ENCODE data around the gene PPM1L. TPM values are rescaled to one million over a fixed set of nuclear protein-coding genes. Genes with fewer than 3 reads are reported as not detected.

Gene PPM1L
- total RNA-seq, 1 experiment from 2014 or later = 13.2 TPM

DNA sequence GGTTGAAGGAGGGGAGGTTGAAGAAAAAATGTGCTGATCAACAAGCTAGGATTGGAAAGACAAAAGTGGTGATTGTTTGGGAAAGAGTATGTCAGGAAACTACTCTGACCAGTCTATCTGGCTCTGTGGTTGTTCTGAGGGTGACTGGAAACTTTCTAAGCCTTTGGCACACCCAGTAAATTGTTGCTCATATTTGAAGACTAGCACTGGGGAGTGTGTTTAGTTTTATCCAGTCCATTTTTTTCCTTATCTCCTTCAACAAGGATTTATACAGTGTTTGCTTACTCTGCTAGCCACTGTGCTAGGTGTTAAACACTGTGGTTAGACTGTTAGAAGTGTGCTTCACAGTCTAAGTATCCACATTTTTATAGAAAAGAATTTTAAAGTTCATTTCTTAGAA, 28.8 kb downstream of the PPM1L start (continued):
- TF ChIP-seq EZH2phosphoT487 (IDR thresholded peaks at IDR 0.05; ENCODE audit: borderline replicate concordance) (no peak), SP1 (IDR thresholded peaks at IDR 0.05; ENCODE audit: low read depth) (peak; percentile 81)

DNA sequence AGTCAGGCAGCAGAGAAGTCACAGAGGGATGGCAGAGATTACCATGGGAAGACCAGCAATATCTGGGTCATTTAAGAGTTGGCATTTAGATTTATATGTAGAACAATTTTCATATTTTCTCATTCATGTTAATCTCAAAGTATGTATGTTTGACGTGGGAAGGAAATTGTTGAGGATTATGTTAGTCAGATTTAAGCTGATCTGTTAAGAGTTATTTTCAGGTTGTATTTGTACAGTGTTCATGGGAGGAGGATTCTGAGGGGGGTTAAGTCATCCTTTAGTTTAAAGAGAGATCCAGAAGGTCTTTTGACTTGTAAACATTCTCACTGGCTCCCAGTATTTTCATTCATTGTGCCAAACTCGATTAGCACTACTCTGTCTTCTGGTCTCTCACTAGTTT, 34.7 kb downstream of the PPM1L start:
- ChIA-PET RAD21 (ENCODE audit: low non-redundant PET in 1 of 2, low total read pairs in 2 of 2, uncharacterized antibody in 2 of 2, unreplicated experiment in 2 of 2) (no interaction called here), POLR2A (no interaction called here), CTCF (no interaction called here)
- intact Hi-C loops (cut with micrococcal nuclease) = no loop called here
- Histone ChIP-seq H3K27me3 (ENCODE audit: insufficient read depth, low read length) (no peaks in the 10 kb centered on the region), H3K9me2 (ENCODE audit: insufficient read depth) (no peaks in the 10 kb centered on the region), H3K27ac (ENCODE audit: low read depth, low read length) (no peak overlapping the region), H4K20me1 (ENCODE audit: insufficient read depth) (no peaks in the 10 kb centered on the region), H3K4me3 (replicated peaks in 1 of 2; ENCODE audit: low read depth in 1 of 2, low read length in 2 of 2) (no peak overlapping the region), H3K9ac (ENCODE audit: low read length) (no peak overlapping the region), H3K79me2 (ENCODE audit: insufficient read depth, low read length) (no peaks in the 10 kb centered on the region), H2AFZ (ENCODE audit: low read depth, low read length, poor library complexity, severe bottlenecking) (no peak overlapping the region), H3K4me1 (ENCODE audit: control insufficient read depth in 1 of 2, insufficient read depth in 2 of 2, low read length in 2 of 2) (no peaks in the 10 kb centered on the region), H3K9me3 (ENCODE audit: control insufficient read depth in 1 of 2, insufficient read depth in 1 of 2, low read depth in 1 of 2, low read length in 2 of 2) (peaks cover 0 to 5% of the 10 kb centered on the region in 2 experiments; a peak in 1 of 4 replicates), H3K4me2 (ENCODE audit: low read length) (no peak overlapping the region), H3K36me3 (ENCODE audit: control insufficient read depth in 1 of 2, insufficient read depth in 2 of 2, low read length in 2 of 2) (no peaks in the 10 kb centered on the region)
- DNase-seq (ENCODE audit: low read depth, low spot score) (no peak), ATAC-seq (no peak)
- TF ChIP-seq TCF7L2 (IDR thresholded peaks at IDR 0.05; ENCODE audit: borderline replicate concordance, extremely low read depth, insufficient read depth, insufficient read length) (no peak), ZNF274 (IDR thresholded peaks at IDR 0.05; ENCODE audit: low read depth, low read length) (no peak), POLR2AphosphoS5 (IDR thresholded peaks at IDR 0.05; ENCODE audit: low read depth, low read length) (no peak), YY1 (IDR thresholded peaks at IDR 0.05; ENCODE audit: extremely low read depth, insufficient replicate concordance, low read depth, low read length) (no peak), CEBPB (IDR thresholded peaks at IDR 0.05; ENCODE audit: low read depth) (no peak), EZH2 (IDR thresholded peaks at IDR 0.05) (no peak), ZFX (IDR thresholded peaks at IDR 0.05) (no peak), ELF1 (IDR thresholded peaks at IDR 0.05; ENCODE audit: borderline replicate concordance, low read depth) (no peak), RAD21 (IDR thresholded peaks at IDR 0.05; ENCODE audit: low read depth) (no peak), FOSL1 (IDR thresholded peaks at IDR 0.05; ENCODE audit: low read depth) (no peak), JUND (IDR thresholded peaks at IDR 0.05) (no peak), SRF (IDR thresholded peaks at IDR 0.05; ENCODE audit: low read depth) (no peak), SIN3A (IDR thresholded peaks at IDR 0.05; ENCODE audit: low read depth) (no peak)
- TF ChIP-seq, protein P1, sequence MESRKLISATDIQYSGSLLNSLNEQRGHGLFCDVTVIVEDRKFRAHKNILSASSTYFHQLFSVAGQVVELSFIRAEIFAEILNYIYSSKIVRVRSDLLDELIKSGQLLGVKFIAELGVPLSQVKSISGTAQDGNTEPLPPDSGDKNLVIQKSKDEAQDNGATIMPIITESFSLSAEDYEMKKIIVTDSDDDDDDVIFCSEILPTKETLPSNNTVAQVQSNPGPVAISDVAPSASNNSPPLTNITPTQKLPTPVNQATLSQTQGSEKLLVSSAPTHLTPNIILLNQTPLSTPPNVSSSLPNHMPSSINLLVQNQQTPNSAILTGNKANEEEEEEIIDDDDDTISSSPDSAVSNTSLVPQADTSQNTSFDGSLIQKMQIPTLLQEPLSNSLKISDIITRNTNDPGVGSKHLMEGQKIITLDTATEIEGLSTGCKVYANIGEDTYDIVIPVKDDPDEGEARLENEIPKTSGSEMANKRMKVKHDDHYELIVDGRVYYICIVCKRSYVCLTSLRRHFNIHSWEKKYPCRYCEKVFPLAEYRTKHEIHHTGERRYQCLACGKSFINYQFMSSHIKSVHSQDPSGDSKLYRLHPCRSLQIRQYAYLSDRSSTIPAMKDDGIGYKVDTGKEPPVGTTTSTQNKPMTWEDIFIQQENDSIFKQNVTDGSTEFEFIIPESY (IDR thresholded peaks at IDR 0.05; ENCODE audit: extremely low read depth, insufficient replicate concordance, low read length) = no peak
- TF ChIP-seq, protein P2, sequence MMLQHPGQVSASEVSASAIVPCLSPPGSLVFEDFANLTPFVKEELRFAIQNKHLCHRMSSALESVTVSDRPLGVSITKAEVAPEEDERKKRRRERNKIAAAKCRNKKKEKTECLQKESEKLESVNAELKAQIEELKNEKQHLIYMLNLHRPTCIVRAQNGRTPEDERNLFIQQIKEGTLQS (IDR thresholded peaks at IDR 0.05) = no peak
- TF ChIP-seq, protein P3, sequence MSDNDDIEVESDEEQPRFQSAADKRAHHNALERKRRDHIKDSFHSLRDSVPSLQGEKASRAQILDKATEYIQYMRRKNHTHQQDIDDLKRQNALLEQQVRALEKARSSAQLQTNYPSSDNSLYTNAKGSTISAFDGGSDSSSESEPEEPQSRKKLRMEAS (IDR thresholded peaks at IDR 0.05) = no peak
- TF ChIP-seq, protein P4, sequence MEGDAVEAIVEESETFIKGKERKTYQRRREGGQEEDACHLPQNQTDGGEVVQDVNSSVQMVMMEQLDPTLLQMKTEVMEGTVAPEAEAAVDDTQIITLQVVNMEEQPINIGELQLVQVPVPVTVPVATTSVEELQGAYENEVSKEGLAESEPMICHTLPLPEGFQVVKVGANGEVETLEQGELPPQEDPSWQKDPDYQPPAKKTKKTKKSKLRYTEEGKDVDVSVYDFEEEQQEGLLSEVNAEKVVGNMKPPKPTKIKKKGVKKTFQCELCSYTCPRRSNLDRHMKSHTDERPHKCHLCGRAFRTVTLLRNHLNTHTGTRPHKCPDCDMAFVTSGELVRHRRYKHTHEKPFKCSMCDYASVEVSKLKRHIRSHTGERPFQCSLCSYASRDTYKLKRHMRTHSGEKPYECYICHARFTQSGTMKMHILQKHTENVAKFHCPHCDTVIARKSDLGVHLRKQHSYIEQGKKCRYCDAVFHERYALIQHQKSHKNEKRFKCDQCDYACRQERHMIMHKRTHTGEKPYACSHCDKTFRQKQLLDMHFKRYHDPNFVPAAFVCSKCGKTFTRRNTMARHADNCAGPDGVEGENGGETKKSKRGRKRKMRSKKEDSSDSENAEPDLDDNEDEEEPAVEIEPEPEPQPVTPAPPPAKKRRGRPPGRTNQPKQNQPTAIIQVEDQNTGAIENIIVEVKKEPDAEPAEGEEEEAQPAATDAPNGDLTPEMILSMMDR (IDR thresholded peaks at IDR 0.05 in 2 of 3, conservative IDR thresholded peaks at IDR 0.05 in 1 of 3; ENCODE audit: borderline replicate concordance in 1 of 3, insufficient read depth in 1 of 3, low read depth in 2 of 3, low read length in 2 of 3) = no peak
- TF ChIP-seq, protein P5, sequence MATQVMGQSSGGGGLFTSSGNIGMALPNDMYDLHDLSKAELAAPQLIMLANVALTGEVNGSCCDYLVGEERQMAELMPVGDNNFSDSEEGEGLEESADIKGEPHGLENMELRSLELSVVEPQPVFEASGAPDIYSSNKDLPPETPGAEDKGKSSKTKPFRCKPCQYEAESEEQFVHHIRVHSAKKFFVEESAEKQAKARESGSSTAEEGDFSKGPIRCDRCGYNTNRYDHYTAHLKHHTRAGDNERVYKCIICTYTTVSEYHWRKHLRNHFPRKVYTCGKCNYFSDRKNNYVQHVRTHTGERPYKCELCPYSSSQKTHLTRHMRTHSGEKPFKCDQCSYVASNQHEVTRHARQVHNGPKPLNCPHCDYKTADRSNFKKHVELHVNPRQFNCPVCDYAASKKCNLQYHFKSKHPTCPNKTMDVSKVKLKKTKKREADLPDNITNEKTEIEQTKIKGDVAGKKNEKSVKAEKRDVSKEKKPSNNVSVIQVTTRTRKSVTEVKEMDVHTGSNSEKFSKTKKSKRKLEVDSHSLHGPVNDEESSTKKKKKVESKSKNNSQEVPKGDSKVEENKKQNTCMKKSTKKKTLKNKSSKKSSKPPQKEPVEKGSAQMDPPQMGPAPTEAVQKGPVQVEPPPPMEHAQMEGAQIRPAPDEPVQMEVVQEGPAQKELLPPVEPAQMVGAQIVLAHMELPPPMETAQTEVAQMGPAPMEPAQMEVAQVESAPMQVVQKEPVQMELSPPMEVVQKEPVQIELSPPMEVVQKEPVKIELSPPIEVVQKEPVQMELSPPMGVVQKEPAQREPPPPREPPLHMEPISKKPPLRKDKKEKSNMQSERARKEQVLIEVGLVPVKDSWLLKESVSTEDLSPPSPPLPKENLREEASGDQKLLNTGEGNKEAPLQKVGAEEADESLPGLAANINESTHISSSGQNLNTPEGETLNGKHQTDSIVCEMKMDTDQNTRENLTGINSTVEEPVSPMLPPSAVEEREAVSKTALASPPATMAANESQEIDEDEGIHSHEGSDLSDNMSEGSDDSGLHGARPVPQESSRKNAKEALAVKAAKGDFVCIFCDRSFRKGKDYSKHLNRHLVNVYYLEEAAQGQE (IDR thresholded peaks at IDR 0.05; ENCODE audit: low read depth) = no peak
- BruUV-seq (replicated peaks) = no TSS peak

All from HCT116 (cell line).